GM20431 (cell line): ENCODE results near the gene LRRC10B.

Experiments
- in situ Hi-C: fragments of 300-500 bp; cut with MseI, MboI; formaldehyde crosslinking; loops from one replicate; pipeline ENCODE4 v1.15.0; 2020; ENCODE audit warnings: low sequenced_read_pairs; ENCODE audit not compliant: unreplicated experiment

The LRRC10B gene

GRCh38 chr11:61526956-61527731 is 18.6 kb downstream of the LRRC10B start:
- in situ Hi-C loops, result no loop called here

DNA sequence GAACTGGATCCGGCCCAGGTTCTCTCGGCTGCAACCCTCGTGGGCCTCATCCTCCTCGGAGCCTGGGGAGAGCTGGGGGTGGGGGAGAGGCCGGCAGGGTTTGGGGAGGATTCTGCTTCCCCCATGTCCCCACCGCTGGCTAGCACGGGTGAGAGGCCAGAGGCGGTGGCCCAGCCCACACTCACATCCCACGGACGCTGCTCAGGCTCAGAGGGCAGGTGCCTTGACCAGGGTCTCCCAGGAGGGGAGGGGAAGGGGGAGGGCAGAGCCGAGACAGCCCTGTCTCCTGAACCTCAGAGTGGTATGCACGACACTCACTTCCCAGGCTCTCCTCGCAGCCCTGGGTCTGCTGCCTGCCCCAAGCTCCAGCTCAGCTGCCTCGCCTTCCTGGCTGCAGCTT is 19.6 kb downstream of the LRRC10B start:
- in situ Hi-C loops, result no loop called here

GRCh38 chr11:61529537-61530225 is 21.1 kb downstream of the LRRC10B start:
- in situ Hi-C loops, result no loop called here

GRCh38 chr11:61531044-61531443 is 22.5 kb downstream of the LRRC10B start:
- in situ Hi-C loops, result no loop called here

DNA sequence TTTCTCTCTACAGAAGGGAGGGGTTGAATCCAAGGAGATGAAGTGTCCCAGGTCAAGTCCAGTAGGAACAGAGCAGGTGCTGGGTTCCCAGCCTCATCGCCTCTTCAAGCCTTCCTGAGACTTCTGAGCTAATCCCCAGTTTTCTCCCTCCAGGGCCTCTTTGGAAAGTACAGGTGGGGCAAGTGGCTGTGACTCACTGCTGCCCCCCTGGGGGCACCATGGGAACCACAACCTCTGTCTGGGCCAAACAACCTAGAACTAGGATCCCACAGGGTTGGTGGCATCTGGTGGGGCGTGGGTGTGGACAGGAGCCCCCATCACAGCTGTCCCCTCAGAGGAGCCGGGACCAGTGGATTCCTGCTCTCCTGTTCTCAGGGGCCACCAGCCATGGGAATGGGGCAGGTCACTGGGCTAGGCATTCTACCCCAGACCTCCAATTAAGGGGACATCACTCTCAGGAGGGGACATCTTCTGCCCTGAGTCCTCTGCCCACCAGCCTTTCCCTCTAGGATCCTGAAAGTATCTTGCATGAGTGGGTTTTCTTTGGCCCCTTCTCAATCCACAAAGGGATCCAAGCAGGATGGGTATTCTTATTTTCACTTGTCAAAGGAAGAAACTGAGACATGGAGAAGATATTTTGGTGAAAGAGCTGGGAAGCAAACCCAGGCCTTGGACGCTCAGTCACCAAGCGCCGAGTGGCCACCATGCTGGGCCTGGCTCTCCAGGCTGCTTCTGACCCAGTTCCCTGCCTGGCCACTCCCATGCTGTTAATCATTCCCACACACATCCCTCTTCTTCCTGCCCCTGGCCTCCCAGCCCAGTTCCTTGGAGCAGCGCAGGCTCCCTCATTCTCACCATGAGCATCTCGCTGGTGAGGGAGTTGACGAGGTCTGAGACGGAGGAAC is 23.8 kb downstream of the LRRC10B start:
- in situ Hi-C loops, result no loop called here

GRCh38 chr11:61533039-61533375 is 24.5 kb downstream of the LRRC10B start:
- in situ Hi-C loops, result no loop called here

GRCh38 chr11:61533401-61533800 is 24.9 kb downstream of the LRRC10B start:
- in situ Hi-C loops, result no loop called here

DNA sequence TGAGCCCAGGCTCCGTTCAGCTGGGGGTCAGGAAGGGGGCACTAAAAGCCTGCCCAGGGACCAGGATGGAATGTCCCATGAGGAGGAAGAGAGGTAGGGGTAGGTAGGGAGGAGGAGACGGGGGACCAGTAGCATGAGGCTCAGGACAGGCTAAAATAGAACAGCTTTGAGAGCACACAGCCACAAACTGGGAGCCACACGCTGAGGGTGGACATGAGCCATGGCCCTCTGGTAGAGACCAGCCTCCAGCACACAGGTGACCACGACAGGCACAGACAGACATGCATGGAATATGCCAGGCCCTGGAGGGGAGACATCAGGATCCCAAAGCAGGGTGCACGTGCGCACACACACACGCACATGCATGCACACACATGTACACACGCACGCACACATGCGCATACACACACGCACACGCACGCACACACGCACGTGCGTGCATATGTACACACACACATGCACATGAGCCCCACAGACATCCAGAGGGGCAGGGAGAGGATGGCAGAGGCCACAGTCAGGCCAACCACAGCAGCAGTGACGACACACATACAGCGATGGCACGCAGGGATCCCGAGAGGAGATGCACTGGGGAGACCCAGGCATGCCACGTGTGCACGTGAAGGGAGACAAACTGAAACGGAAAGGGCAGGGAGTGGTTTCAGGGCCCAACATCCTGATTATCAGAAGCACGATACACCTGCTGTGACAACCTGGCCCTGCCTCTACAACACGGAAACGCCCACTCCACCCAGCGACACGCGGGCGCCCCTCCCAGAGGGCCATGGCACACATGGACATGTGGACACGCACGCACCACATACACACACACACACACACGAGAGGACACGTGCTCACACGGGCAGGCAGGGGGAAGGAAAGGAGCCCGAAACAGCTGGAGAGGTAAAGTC is 25.7 kb downstream of the LRRC10B start:
- in situ Hi-C loops, result no loop called here

- in situ Hi-C loops, result no loop called here
Measured at GRCh38 chr11:61534933-61535839, 26.6 kb downstream of the LRRC10B start.

GRCh38 chr11:61535998-61536675 is 27.6 kb downstream of the LRRC10B start:
- in situ Hi-C loops, result no loop called here

DNA sequence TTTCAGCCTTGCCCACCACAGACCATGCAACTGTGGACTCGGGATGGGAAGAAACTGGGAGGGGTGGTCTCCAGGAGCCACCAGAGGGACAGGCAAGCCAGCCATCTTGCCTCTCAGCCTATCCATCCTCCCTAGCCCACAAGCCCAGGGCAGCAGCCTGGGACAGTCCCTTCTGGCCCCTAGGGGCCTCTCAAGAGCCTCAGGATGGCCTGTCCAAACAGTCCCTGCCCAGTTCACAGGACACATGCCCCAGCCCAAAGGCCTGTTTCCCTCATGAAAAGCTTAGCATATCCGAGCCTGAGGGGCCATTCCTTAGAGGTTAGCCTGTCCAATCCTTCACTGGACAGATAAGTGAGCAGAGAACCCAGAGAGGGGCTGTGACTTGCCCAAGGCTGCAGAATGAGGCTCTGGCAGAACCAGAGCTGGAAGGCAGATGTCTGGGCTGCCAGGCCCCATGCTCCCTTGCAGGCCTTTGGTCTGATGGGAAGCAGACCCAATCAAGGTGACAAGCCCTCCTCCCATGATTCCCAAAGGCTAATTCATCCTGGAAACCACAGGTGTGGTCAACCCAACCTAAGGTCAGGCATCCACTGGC is 28.2 kb downstream of the LRRC10B start:
- in situ Hi-C loops, result no loop called here

DNA sequence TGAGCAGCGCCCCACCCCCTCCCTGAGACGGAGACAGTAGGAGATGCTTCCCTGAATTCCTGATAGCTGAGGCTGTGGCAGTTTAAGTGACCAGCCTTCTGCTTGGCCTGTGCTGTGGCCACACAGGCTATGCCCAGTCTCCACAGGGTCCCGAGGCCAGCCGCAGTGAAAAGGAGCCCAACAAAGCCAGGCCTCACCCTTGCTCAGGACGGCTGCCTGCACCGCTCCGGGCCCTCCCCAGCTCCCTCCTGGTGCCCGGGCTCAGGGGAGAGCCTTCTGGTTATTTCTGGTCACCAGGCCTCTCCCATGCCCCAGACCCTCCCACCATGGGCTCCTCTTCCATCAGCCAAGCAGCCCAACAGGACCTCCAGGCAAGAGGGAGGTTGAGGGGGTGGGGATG is 28.8 kb downstream of the LRRC10B start:
- in situ Hi-C loops, result no loop called here

DNA sequence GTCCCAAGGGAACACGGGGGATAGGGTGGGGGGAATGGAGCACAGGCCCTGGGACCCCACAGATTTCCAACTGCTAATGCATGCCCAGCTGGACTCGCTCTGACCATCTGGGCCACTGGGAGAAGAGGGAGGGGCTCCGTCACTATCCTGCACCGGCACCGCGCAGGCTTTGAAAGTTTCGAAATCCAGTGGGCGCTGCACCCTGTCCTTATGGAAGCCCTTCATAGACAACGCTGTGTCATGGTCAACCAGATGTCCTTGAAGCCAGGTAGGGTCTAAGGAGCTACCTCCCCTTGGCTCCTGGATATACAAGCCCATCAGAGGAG is 30.1 kb downstream of the LRRC10B start:
- in situ Hi-C loops, result no loop called here

DNA sequence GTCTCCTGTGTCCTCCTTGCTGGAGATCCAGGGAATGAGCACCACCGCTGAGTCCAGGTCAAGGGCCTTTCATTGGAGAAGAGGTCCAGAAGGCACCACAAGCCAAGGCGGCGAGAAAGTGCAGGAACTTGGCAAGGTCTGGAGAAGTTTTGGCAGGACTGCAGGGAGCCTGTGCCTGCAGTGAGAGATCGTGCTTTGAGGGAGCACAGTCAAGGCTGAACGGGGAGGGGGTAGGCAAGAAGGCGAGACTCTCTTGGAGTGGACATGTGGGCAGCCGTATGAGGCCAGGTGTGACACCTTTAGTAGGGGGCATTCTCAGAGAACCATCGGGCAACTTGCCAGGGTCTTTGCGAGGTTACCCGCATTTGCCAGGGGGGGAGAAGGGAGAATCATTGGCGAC is 30.5 kb downstream of the LRRC10B start:
- in situ Hi-C loops, result no loop called here

DNA sequence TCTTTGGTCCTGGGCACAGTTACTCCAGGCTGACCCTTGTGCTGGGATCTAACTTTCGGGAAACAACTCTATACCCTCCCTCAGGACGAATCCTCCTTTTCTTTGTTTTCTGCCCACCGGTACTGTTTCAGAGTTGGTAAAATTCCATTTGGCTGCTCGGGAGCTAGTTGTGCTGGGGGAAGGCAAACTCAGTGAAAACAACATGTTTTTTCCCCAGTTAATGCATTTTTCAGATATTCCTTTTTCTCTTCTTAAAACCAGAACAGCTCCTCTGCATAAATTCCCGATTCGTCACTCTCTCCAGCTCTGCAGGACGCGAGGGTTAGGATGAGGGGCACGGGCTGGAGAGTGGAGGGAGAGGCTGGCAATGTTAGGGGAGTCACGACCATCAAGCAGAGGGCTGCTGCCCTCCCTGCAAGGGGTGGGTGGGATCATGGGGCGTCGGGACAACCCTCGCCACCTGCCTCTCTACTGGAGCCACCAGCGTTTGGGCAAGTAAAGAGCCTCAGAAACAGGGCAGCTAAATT is 31.3 kb downstream of the LRRC10B start:
- in situ Hi-C loops, result no loop called here

GRCh38 chr11:61540528-61540927 is 32.0 kb downstream of the LRRC10B start:
- in situ Hi-C loops, result no loop called here

GRCh38 chr11:61541598-61541997 is 33.0 kb downstream of the LRRC10B start:
- in situ Hi-C loops, result no loop called here

DNA sequence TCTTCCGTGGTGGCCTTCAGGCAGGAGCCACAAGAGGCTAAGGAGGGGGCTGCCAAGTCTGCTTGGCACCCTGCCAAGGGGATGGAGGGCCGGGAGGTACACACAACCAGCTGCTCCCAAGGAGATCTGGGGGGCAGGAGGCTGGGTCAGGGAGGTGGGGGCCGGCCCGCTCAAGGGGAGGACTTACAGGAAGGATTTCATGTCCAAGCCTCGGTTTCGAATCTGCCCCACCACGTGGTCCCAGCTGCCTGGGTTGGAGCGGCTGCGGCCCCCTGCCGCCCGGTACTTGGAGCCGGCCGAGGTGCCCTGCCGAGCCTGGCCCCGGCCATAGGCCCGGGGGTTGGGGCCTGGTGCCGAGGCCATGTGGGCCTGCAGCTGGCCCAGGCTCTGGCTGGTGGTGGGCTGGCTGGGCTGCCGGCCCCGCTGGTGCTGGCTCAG is 33.5 kb downstream of the LRRC10B start:
- in situ Hi-C loops, result no loop called here
